Naive thymus-derived CD4-positive, alpha-beta T cell (primary cell): Measurements from ENCODE around the gene MBD5. TPM values are rescaled to one million over a fixed set of nuclear protein-coding genes. Genes with fewer than 3 reads are reported as not detected.

Experiments
- ATAC-seq: fragments of 150-1000 bp; cut with Tn5 transposase; 2 replicates; pipeline ENCODE4 v1.10.0; 2021; ENCODE audit warnings: mild to moderate bottlenecking, moderate library complexity
- CTCF ChIA-PET: fragments of 350-600 bp; sonication (Branson Sonifier 250); formaldehyde crosslinking; loops from one replicate; lab custom pipeline; 2021; ENCODE audit warnings: antibody characterized with exemption; lab: Charles Lee
- POLR2A ChIA-PET: fragments of 350-600 bp; sonication (Branson Sonifier 250); formaldehyde crosslinking; loops from one replicate; lab custom pipeline; 2021; ENCODE audit warnings: antibody characterized with exemption, inconsistent platforms; lab: Charles Lee
- DNase-seq, 9 donors: peaks; one replicate each; pipeline versions ENCODE4 v3.0.0 to v3.0.0-alpha.2; 2020 to 2022; ENCODE audit warnings: mixed read lengths in 1 of 9
- H3K27ac ChIP-seq: one replicate; pipeline ENCODE4 v1.7.0; 2013; ENCODE audit warnings: mild to moderate bottlenecking, low read depth, low read length, moderate library complexity
- H3K27me3 ChIP-seq, 2 donors: one replicate each; pipeline ENCODE4 v1.7.0; 2013; ENCODE audit warnings: low read length in 2 of 2, mild to moderate bottlenecking in 2 of 2, moderate library complexity in 2 of 2; ENCODE audit not compliant: control insufficient read depth in 2 of 2, insufficient read depth in 2 of 2
- H3K36me3 ChIP-seq, 3 experiments: 1 replicate in 2 of 3; 2 replicates in 1 of 3; pipeline ENCODE4 v1.7.0; 2013; ENCODE audit warnings: low read length in 3 of 3, mild to moderate bottlenecking in 3 of 3, moderate library complexity in 1 of 3; ENCODE audit not compliant: insufficient read depth in 3 of 3, control insufficient read depth in 2 of 3
- H3K4me1 ChIP-seq, 2 donors: one replicate each; pipeline ENCODE4 v1.7.0; 2013; ENCODE audit warnings: low read length in 2 of 2, mild to moderate bottlenecking in 2 of 2, moderate library complexity in 1 of 2; ENCODE audit not compliant: control insufficient read depth in 2 of 2, insufficient read depth in 2 of 2
- H3K4me3 ChIP-seq: 2 replicates; pipeline ENCODE4 v1.7.0; 2013; ENCODE audit warnings: mild to moderate bottlenecking, low read length
- H3K9me3 ChIP-seq, 3 experiments: 1 replicate in 2 of 3; 2 replicates in 1 of 3; pipeline ENCODE4 v1.7.0; 2013; ENCODE audit warnings: low read length in 3 of 3; ENCODE audit not compliant: control insufficient read depth in 2 of 3
- H3K27ac Mint-ChIP-seq, 9 donors: one replicate each; pipeline ENCODE4 v1.8.0; 2020 to 2022; ENCODE audit warnings: mixed read lengths in 9 of 9, mild to moderate bottlenecking in 8 of 9, moderate library complexity in 5 of 9, inconsistent platforms in 2 of 9
- H3K27me3 Mint-ChIP-seq, 5 donors: one replicate each; pipeline ENCODE4 v1.8.0; 2021 to 2022; ENCODE audit warnings: mixed read lengths in 5 of 5, mild to moderate bottlenecking in 1 of 5
- H3K36me3 Mint-ChIP-seq, 5 donors: one replicate each; pipeline ENCODE4 v1.8.0; 2020 to 2022; ENCODE audit warnings: mixed read lengths in 5 of 5, mild to moderate bottlenecking in 3 of 5, inconsistent platforms in 1 of 5
- H3K4me1 Mint-ChIP-seq, 7 donors: one replicate each; pipeline ENCODE4 v1.8.0; 2020 to 2022; ENCODE audit warnings: mixed read lengths in 7 of 7, mild to moderate bottlenecking in 3 of 7, inconsistent platforms in 1 of 7
- H3K4me3 Mint-ChIP-seq, 10 donors: one replicate each; pipeline ENCODE4 v1.8.0; 2020 to 2022; ENCODE audit warnings: mild to moderate bottlenecking in 10 of 10, mixed read lengths in 10 of 10, moderate library complexity in 6 of 10, inconsistent platforms in 2 of 10
- H3K9me3 Mint-ChIP-seq, 11 donors: one replicate each; pipeline ENCODE4 v1.8.0; 2020 to 2022; ENCODE audit warnings: mixed read lengths in 11 of 11, mild to moderate bottlenecking in 4 of 11, inconsistent platforms in 1 of 11, moderate library complexity in 1 of 11
- intact Hi-C, 2 donors: fragments of 100-400 bp; cut with micrococcal nuclease; formaldehyde crosslinking; loops; one replicate each; pipeline ENCODE4 v1.15.1; 2023
- polyA plus RNA-seq, 2 donors: library from polyadenylated mRNA; unstranded; fragments of 300-500 nt; fragmentation: Illumina TruSeq; gene quantifications; one replicate each; pipeline ENCODE4 v1.2.3, GENCODE V29; 2021
- total RNA-seq, 6 experiments: library from RNA in 5 of 6; stranded (reverse) in 5 of 6; gene quantifications; 1 replicate in 5 of 6; 2 replicates in 1 of 6; pipeline ENCODE4 v1.2.3 and lab custom pipeline; 2021 to 2026

The MBD5 gene
- total and polyA plus RNA-seq, 7 experiments from 2014 or later: 14.6 to 76.8 (median 58.6) TPM

DNA sequence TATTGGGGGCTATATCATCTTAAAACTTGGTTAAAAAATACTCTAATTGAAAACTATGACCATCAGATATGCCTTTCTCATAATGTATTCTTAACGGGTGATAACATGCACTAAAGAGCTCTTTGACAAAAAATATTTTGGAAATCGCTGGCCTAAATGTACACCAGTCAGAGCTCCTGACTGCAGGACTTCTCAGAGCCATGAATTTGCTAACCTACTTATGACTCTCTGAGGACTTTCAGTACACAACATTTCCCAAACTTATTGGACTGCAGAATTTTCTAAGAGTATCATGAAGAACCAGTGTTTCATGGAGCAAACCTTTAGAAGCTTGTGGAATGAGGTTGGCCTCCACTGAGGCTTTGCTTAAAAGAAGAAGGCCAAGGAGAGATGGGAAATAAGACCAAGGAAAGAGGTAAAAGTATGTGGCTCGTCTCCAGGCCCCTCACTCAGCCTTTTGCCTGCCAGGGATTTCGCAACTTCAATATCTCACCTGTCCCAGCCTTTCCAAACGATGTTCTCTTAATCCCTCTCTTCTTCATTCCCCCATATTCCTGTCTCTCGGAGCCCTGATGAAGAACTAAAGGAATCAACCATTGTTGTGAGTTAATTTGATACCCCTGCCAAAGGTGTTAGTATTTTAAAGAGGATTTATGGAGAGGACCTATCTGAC lies 534.9 kb downstream of the MBD5 start:
- ChIA-PET POLR2A (interaction anchor here (0.9 to 5.2 kb wide), 5 partner anchors 9 to 531 kb away, joined by 3 to 32 read pairs (median 4); no protein-coding TSS in a partner anchor), CTCF (no interaction called here)
- no peaks in the 10 kb centered on the region for H3K27me3 ChIP-seq
- H3K4me1 ChIP-seq: peaks cover 5 to 12% of the 10 kb centered on the region in 2 donors
- H3K9me3 ChIP-seq: no peaks in the 10 kb centered on the region
- H3K4me3 ChIP-seq: no peak overlapping the region
- Mint-ChIP-seq H3K27me3 (no peaks in the 10 kb centered on the region), H3K27ac (peak overlapping the region in 1 of 9 donors; percentile 65), H3K9me3 (peaks cover 0 to 4% (median 0%) of the 10 kb centered on the region in 11 donors), H3K36me3 (peaks cover 0 to 8% (median 3%) of the 10 kb centered on the region in 5 donors), H3K4me3 (no peak overlapping the region), H3K4me1 (peaks cover 0 to 19% (median 5%) of the 10 kb centered on the region in 7 donors)
- ATAC-seq (no peak), DNase-seq (no peak)
- no peak overlapping the region for H3K27ac ChIP-seq
- intact Hi-C loops: loop anchor here in 1 of 2 donors (10.0 kb wide), 1 partner anchor 209 kb away; no protein-coding TSS in a partner anchor
- H3K36me3 ChIP-seq: no peaks in the 10 kb centered on the region

DNA sequence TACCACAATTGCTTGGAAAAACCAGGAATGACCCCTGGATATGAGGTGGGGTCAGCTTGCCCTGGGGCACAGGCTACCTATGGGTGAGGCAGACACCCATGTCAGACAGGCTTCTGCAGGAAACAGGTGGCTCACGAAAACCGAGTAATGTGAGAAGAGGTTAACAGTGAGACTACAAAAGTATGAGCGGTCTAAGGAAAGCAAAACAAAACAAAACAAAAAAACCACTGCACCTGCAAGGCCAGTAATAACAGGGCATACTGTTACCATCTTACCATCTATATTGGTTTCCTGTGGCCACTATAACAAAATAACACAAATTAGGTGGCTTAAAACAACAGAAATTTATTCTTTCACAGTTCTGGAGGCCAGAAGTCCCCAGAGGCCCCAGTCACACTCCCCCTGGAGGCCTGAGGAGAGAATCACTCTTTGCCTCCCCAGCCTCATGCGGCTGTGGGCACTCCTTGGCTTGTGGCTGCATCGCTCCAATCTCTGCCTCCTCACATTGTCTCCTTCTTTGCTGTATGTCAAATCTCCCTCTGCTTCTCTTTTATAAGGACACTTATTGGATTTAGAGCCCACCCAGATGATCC lies 537.0 kb downstream of the MBD5 start:
- no peaks in the 10 kb centered on the region for H3K27me3 Mint-ChIP-seq
- DNase-seq (no peak), ATAC-seq (no peak)
- CTCF ChIA-PET: no interaction called here
- H3K4me1 Mint-ChIP-seq: peaks cover 0 to 19% (median 0%) of the 10 kb centered on the region in 7 donors
- POLR2A ChIA-PET: no interaction called here
- H3K27ac Mint-ChIP-seq: peak overlapping the region in 1 of 9 donors; percentile 12
- intact Hi-C loops: loop anchor here in 1 of 2 donors (10.0 kb wide), 1 partner anchor 207 kb away; no protein-coding TSS in a partner anchor
- peaks cover 5 to 12% of the 10 kb centered on the region in 2 donors for H3K4me1 ChIP-seq
- no peak overlapping the region for H3K4me3 ChIP-seq
- H3K4me3 Mint-ChIP-seq: no peak overlapping the region
- peaks cover 0 to 4% (median 0%) of the 10 kb centered on the region in 11 donors for H3K9me3 Mint-ChIP-seq
- peaks cover 0 to 8% (median 3%) of the 10 kb centered on the region in 5 donors for H3K36me3 Mint-ChIP-seq
- H3K27ac ChIP-seq: no peak overlapping the region
- no peaks in the 10 kb centered on the region for H3K36me3 ChIP-seq
- no peaks in the 10 kb centered on the region for H3K27me3 ChIP-seq
- H3K9me3 ChIP-seq: no peaks in the 10 kb centered on the region

DNA sequence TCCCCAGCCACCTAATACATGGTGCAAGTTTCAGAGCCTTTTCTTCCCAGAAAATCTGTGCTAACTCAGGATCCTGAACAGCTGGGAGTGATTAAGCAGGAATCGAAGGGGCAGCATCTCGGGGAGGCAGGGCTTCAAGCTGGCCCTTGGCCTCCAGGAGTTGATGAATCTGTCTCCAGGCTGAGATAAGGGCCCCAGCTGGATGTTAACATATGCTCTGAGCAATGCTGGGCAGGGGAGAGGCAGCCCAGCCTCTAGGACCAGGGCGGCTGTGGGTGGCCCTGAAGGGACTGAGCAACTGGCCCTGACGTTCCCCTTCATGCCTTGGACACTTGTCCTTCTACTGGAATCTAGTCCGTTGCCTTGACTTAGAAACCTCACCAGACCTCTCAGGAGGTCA lies 539.6 kb downstream of the MBD5 start:
- intact Hi-C loops: no loop called here
- H3K4me1 Mint-ChIP-seq: peaks cover 0 to 19% (median 0%) of the 10 kb centered on the region in 7 donors
- ChIA-PET POLR2A (no interaction called here), CTCF (no interaction called here)
- H3K4me3 ChIP-seq: no peak overlapping the region
- no peak overlapping the region for H3K27ac ChIP-seq
- no peak for DNase-seq
- no peak for ATAC-seq
- H3K4me3 Mint-ChIP-seq: no peak overlapping the region
- H3K27me3 ChIP-seq: no peaks in the 10 kb centered on the region
- H3K9me3 ChIP-seq: no peaks in the 10 kb centered on the region
- peaks cover 0 to 8% (median 3%) of the 10 kb centered on the region in 5 donors for H3K36me3 Mint-ChIP-seq
- H3K27me3 Mint-ChIP-seq: peaks cover 0 to 7% (median 0%) of the 10 kb centered on the region in 5 donors
- H3K36me3 ChIP-seq: no peaks in the 10 kb centered on the region
- no peaks in the 10 kb centered on the region for H3K4me1 ChIP-seq
- peaks cover 0 to 4% (median 0%) of the 10 kb centered on the region in 11 donors for H3K9me3 Mint-ChIP-seq
- no peak overlapping the region for H3K27ac Mint-ChIP-seq

DNA sequence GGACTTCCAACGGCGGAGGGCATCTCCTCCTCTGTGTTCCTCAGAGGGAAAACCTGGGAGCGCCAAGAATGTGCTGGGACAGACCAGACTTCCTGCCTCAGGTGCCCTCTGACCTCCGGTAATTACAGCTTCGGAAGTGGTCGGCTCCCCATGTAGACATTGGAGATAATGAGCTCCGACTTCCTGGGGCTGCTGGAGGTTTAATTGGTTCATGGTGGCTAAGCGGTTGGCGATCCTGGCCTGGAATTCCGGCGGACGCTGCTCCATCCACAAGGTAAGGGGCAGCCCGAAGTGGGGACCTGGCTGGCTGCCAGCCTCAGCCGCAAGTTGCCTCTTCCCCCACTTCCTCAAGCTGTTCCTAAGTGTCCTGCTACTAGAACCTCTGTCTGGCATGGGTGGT lies 540.5 kb downstream of the MBD5 start:
- no peak overlapping the region for H3K4me3 Mint-ChIP-seq
- CTCF ChIA-PET: no interaction called here
- peaks cover 0 to 7% (median 0%) of the 10 kb centered on the region in 5 donors for H3K27me3 Mint-ChIP-seq
- Histone ChIP-seq H3K36me3 (no peaks in the 10 kb centered on the region), H3K27me3 (no peaks in the 10 kb centered on the region), H3K9me3 (no peaks in the 10 kb centered on the region), H3K4me1 (no peaks in the 10 kb centered on the region), H3K27ac (no peak overlapping the region), H3K4me3 (no peak overlapping the region)
- no peak for ATAC-seq
- DNase-seq: no peak
- peaks cover 0 to 14% (median 0%) of the 10 kb centered on the region in 7 donors for H3K4me1 Mint-ChIP-seq
- POLR2A ChIA-PET: interaction anchor here (2.7 kb wide), 1 partner anchor 8 kb away, joined by 8 read pairs; no protein-coding TSS in a partner anchor
- H3K9me3 Mint-ChIP-seq: peaks cover 0 to 4% (median 0%) of the 10 kb centered on the region in 11 donors
- intact Hi-C loops: no loop called here
- H3K27ac Mint-ChIP-seq: no peak overlapping the region
- H3K36me3 Mint-ChIP-seq: peaks cover 0 to 6% (median under 1%) of the 10 kb centered on the region in 5 donors

DNA sequence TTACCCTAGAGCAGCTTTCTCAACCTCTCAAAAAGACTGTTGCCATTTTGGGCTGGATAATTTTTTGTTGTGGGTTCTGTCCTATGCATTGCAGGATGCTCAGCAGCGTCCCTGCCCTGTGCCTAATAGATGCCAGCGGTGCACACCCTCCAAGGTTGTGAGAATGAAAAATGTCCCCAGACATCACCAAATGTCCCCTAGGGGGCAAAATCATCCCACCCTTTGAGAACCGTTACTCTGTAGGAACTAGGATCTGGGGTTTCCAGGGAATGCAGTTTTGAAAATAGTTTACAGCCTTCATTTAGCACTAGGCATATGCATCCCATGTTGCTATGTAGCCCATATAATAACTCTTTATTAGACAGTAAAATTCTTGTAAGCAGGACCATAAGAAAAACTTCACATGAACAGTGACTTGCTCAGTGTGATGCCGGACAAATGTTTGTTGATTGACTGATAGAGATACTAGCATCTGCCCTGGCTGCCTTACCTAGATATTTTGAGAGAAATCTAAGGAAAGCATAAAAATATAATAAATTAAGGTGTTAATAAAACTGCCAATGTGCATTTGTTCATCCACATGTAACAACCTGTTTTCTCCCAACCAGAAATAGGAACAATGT lies 544.5 kb downstream of the MBD5 start:
- H3K36me3 Mint-ChIP-seq: no peaks in the 10 kb centered on the region
- intact Hi-C loops: loop anchor here in 1 of 2 donors (1.0 kb wide), 1 partner anchor 424 kb away; no protein-coding TSS in a partner anchor
- no peak for DNase-seq
- no peaks in the 10 kb centered on the region for H3K9me3 ChIP-seq
- peaks cover 0 to 5% of the 10 kb centered on the region in 2 donors for H3K4me1 ChIP-seq
- H3K27me3 Mint-ChIP-seq: peaks cover 0 to 7% (median 0%) of the 10 kb centered on the region in 5 donors
- no peaks in the 10 kb centered on the region for H3K36me3 ChIP-seq
- ChIA-PET POLR2A (no interaction called here), CTCF (no interaction called here)
- ATAC-seq: no peak
- H3K27ac ChIP-seq: no peak overlapping the region
- H3K9me3 Mint-ChIP-seq: peaks cover 0 to 4% (median 0%) of the 10 kb centered on the region in 11 donors
- H3K27me3 ChIP-seq: no peaks in the 10 kb centered on the region
- H3K27ac Mint-ChIP-seq: no peak overlapping the region
- H3K4me3 Mint-ChIP-seq: no peak overlapping the region
- peaks cover 1 to 15% (median 12%) of the 10 kb centered on the region in 7 donors for H3K4me1 Mint-ChIP-seq
- no peak overlapping the region for H3K4me3 ChIP-seq
